GM21737 (cell line): ENCODE results near the gene ABHD16A.

Experiments used
- ATAC-seq: cut with Tn5 transposase; IDR thresholded peaks from one replicate; pipeline ENCODE4 v1.9.1; 2021; ENCODE audit warnings: mild to moderate bottlenecking, moderate library complexity; ENCODE audit not compliant: unreplicated experiment

Gene ABHD16A

GRCh38 chr6:31690231-31691077 lies 12.7 kb downstream of the ABHD16A start:
- no peak for ATAC-seq

GRCh38 chr6:31689249-31690110 lies 13.6 kb downstream of the ABHD16A start:
- ATAC-seq, result no peak

GRCh38 chr6:31687860-31688693 lies 15.0 kb downstream of the ABHD16A start:
- no peak for ATAC-seq

- ATAC-seq, result no peak
Observed at GRCh38 chr6:31687321-31687720, 15.8 kb downstream of the ABHD16A start.

GRCh38 chr6:31686483-31686882 lies 16.6 kb downstream of the ABHD16A start:
- no peak for ATAC-seq

GRCh38 chr6:31683591-31683990 lies 19.5 kb downstream of the ABHD16A start:
- ATAC-seq, result no peak

GRCh38 chr6:31681135-31681671 lies 21.9 kb downstream of the ABHD16A start:
- ATAC-seq, result no peak

- ATAC-seq, result no peak
Observed at GRCh38 chr6:31680226-31681134, 22.6 kb downstream of the ABHD16A start, which contains the start of gene LY6G5C. Gene LY6G5C (minus strand): TSS chr6:31681067. CDS start chr6:31680373, 694 bp downstream.

- no peak for ATAC-seq
Observed at GRCh38 chr6:31677955-31678354, 25.2 kb downstream of the ABHD16A start.

GRCh38 chr6:31676904-31677303 lies 26.2 kb downstream of the ABHD16A start:
- ATAC-seq, result no peak

GRCh38 chr6:31676322-31676903 lies 26.7 kb downstream of the ABHD16A start:
- no peak for ATAC-seq

- no peak for ATAC-seq
Observed at GRCh38 chr6:31669676-31670075, 33.4 kb downstream of the ABHD16A start, which contains the start of gene LY6G5B. Gene LY6G5B (plus strand): TSS chr6:31669976. CDS start chr6:31670951, 975 bp downstream.

GRCh38 chr6:31666337-31666965 lies 36.7 kb downstream of the ABHD16A start:
- no peak for ATAC-seq

GRCh38 chr6:31665501-31666336 lies 37.4 kb downstream of the ABHD16A start, which contains the start of gene CSNK2B:
Gene CSNK2B (plus strand): TSS chr6:31666080. CDS start chr6:31666832, 752 bp downstream.
- ATAC-seq, result peak; percentile 64

GRCh38 chr6:31664790-31665500 lies 38.2 kb downstream of the ABHD16A start, which contains the start of gene GPANK1:
Gene GPANK1 (minus strand): TSS chr6:31664997. CDS start chr6:31664478, 519 bp downstream.
- peak; percentile 21 for ATAC-seq

GRCh38 chr6:31663961-31664789 lies 38.9 kb downstream of the ABHD16A start:
- no peak for ATAC-seq
